NCI-H2171 (cell line): ENCODE data around the gene IL12RB1.
"Not testable (repeated sequence)": the region's sequence is repeated elsewhere in the genome, so short reads cannot be mapped to it uniquely, and the experiment has no call there.

Experiments used
- DNase-seq: peaks from one replicate; lab custom pipeline; 2025; lab: John Stamatoyannopoulos, UW

Gene IL12RB1

GRCh38 chr19:18112989-18113478 lies 26.3 kb upstream of the IL12RB1 start:
- peak; percentile 37 for DNase-seq

DNA sequence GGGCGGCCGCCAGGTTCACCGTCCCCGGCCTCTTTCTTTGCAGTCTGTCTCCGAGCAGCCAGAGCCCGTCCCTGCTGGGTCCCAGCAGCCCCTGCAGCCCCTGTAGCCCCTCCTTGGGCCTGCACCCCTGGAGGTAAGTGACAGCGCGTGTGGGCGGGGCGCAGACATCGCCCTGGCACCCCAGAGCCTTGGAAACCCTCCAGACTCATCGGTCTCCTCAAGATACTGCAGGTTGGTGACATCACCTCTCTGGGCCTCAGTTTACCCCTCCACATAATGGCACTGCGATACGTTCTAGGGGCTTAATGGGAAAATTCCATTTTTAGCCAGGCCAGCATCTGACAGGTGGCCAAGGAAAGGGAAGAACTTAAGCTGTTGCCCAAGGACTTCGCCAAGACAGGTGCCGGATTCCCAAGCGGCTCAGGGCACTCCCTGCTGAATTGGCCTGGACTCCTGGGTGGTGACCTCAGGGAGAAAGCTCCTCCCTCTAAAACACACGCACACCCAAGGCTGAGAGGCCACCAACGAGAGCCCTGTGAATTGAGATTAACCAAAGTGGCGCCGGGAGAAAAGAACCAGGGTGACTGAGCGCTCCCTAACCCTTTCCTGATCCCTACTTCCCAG lies 24.0 kb upstream of the IL12RB1 start:
- DNase-seq = no peak

GRCh38 chr19:18109733-18110608 lies 23.2 kb upstream of the IL12RB1 start:
- no peak for DNase-seq

GRCh38 chr19:18109341-18109732 lies 22.6 kb upstream of the IL12RB1 start:
- no peak for DNase-seq

- DNase-seq = no peak
These were observed 22.2 kb upstream of the IL12RB1 start for GRCh38 chr19:18108897-18109296.

DNA sequence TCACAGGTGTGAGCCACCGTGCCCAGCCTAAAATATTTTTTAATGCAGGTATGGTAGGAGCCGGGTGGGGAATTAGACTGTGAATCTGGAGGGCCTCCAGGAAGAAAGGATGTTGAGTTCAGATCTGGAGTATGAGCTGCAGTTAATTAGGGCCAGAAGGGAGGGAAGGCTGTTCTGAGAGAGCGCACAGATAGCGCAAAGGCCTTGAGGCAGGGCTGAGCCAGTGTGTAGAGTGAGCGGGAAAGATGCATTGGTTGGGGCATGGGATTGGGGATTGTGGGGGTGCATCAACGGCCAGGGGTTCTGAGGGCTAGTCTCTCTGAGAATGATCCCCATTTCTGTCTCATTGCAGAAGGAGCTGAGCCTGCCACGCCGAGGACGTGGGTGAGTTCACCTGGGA lies 20.5 kb upstream of the IL12RB1 start:
- DNase-seq = no peak

DNA sequence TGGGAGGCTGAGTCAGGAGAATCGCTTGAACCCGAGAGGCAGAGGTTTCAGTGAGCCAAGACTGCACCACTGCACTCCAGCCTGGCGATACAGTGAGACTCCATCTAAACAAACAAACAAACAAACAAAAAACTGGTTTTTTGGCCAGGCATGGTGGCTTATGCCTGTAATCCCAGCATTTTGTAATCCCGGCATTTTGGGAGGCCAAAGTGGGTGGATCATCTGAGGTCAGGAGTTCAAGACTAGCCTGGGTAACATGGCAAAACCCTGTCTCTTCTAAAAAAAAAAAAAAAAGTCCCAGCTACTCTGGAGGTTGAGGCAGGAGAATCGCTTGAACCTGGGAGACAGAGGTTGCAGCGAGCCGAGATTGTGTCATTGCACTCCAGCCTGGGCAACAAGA lies 18.5 kb upstream of the IL12RB1 start:
- not testable (repeated sequence) for DNase-seq

- no peak for DNase-seq
These were observed 18.0 kb upstream of the IL12RB1 start for GRCh38 chr19:18104793-18105131.

DNA sequence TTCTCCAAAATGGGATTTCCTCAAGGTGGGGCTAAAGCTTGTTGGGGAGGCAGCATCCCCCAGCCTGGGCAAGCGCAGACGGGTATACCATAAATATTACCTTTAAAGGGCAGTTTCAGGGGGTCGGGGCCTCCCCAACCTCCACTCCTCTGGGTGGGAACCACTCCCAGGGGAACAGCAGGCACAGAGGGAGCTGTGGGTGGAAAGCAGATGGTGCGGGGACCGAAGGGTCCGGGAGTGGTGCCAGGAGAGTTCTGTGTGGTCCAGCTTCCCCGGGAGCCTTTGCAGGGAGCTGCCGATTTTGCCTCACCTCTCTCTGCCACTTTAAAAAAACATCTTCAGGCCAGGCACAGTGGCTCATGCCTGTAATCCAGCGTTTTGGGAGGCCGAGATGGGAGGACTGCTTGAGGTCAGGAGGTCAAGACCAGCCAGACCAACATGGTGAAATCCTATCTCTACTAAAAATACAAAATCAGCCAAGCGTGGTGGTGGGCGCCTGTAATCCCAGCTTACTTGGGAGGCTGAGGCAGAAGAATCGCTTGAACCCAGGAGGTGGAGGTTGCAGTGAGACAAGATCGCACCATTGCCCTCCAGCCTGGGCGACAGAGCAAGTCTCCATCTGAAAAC lies 16.3 kb upstream of the IL12RB1 start:
- DNase-seq = peak; percentile 85

- no peak for DNase-seq
These were observed 14.5 kb upstream of the IL12RB1 start for GRCh38 chr19:18101268-18101667.

GRCh38 chr19:18100710-18101109 lies 14.0 kb upstream of the IL12RB1 start:
- no peak for DNase-seq

DNA sequence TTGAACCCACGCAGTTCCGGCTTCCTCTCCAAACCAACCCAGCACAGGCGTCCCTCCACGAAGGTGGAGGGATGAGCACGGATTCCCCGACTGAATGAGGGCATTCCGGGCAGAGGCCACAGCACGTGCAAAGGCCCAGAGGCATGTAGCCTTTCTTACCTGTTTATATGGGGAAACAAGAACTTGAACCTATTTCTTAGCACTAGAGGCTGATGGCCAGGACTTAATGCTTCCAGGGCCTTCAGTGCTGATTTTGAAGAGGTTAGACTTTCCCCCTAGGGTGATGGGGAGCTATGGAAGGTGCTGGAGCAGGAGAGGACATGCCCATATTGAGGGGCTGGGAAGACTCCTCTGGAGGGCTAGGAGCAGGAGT lies 12.9 kb upstream of the IL12RB1 start:
- DNase-seq = no peak

GRCh38 chr19:18098891-18099622 lies 12.3 kb upstream of the IL12RB1 start:
- no peak for DNase-seq

- peak; percentile 43 for DNase-seq
These were observed 11.5 kb upstream of the IL12RB1 start for GRCh38 chr19:18097993-18098890.

DNA sequence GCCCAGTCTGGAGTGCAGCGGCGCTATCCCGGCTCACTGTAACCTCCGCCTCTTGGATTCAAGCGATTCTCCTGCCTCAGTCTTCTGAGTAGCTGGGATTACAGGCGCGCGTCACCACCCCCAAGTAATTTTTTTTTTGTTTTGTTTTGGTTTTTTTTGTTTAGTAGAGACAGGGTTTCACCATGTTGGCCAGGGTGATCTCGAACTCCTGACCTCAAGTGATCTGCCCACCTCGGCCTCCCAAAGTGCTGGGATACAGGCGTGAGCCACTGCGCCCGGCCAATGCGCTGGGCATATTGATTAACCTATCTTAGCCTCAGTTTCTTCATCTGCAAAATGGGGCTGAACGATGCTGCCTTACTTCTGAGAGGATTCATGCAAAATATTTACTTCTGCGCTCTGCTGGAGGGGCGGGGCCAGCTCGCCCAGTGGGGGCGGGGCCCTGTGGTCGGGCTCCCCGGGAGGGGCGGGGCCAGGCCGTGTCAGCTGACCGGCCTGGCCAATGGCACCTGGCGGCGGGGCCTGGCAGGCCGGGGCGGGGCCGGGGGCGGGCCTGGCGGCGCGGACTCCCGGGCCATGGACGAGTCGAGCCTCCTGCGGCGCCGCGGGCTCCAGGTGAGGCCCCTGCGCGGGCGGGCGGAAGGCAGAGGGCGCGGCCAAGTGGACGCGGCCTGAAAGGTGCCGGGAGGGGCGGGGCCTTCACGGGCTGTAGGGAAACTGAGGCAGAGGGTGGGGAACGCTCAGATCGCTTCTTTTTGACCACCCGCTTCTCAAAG lies 10.7 kb upstream of the IL12RB1 start, which contains the start of gene MAST3:
MAST3 (plus strand) TSS at position 562 of the 776 bp plus-strand sequence; CDS start at position 577, 15 bp downstream.
- peak; percentile 83 for DNase-seq

GRCh38 chr19:18096258-18096657 lies 9.5 kb upstream of the IL12RB1 start:
- no peak for DNase-seq

GRCh38 chr19:18093439-18094161 lies 6.9 kb upstream of the IL12RB1 start:
- peak; percentile 87 for DNase-seq

- DNase-seq = no peak
These were observed 4.5 kb upstream of the IL12RB1 start for GRCh38 chr19:18091217-18091608.

DNA sequence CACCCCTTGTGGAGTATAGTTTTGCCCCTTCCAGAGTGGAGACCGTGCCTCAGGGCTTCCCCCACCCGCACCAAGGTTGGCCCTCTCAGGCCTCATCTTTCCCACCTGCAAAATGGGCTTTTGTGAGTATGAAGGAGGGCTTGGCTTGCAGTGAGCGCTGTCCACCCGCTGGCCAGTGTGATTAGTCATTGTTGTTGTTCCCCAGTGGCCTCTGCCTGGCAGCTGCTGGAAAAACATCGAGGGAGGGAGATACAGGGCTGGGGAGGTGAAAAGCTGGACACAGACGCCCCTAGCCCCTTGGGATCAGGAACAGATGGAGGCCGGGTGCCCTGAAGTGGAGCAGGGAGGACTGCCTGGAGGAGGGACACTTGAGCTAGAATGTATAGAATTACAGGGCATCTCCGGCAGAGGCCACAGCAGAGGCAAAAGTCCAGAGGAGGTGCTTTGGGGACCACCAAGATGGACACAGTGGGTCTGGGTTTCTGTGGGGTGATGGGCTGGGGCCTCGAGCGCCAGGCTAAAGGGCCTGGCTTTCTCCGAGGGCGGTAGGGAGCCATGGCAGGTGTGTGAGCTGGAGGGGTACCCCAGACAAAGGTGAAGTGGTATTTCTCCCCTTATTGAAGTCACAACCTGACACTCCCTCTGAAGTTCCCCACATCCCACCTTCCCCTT lies 3.9 kb upstream of the IL12RB1 start:
- no peak for DNase-seq
